Measurements from ENCODE around the gene TRIM71. TPM values are rescaled to one million over a fixed set of nuclear protein-coding genes. Genes with fewer than 3 reads are reported as not detected.
"Not testable (repeated sequence)": the region's sequence is repeated elsewhere in the genome, so short reads cannot be mapped to it uniquely, and the experiment has no call there.

The TRIM71 gene
- total RNA-seq, 4 donors from 2014 or later, result 0.13 to 0.84 (median 0.36) TPM; not detected in 1

- DNase-seq (ENCODE audit: low spot score) (no peak), ATAC-seq (ENCODE audit: low FRiP score) (no peak)
- TF ChIP-seq CTCF (IDR thresholded peaks at IDR 0.05), result no peak
Measured at GRCh38 chr3:32897001-32897601, 79.3 kb downstream of the TRIM71 start.

- DNase-seq (ENCODE audit: low spot score) (no peak), ATAC-seq (ENCODE audit: low FRiP score) (no peak)
- no peak for TF ChIP-seq CTCF (IDR thresholded peaks at IDR 0.05)
Measured at GRCh38 chr3:32897981-32898623, 80.3 kb downstream of the TRIM71 start.

GRCh38 chr3:32899265-32899664 is 81.5 kb downstream of the TRIM71 start:
- DNase-seq (ENCODE audit: low spot score) (no peak), ATAC-seq (ENCODE audit: low FRiP score) (no peak)
- TF ChIP-seq CTCF (IDR thresholded peaks at IDR 0.05), result no peak

- TF ChIP-seq CTCF (IDR thresholded peaks at IDR 0.05), result no peak
- ATAC-seq (ENCODE audit: low FRiP score), result no peak
- no peak for DNase-seq (ENCODE audit: low spot score)
Measured at GRCh38 chr3:32901005-32901932, 83.5 kb downstream of the TRIM71 start.

- not testable (repeated sequence) for ATAC-seq (ENCODE audit: low FRiP score); DNase-seq (ENCODE audit: low spot score)
Measured at GRCh38 chr3:32902887-32903371, 85.1 kb downstream of the TRIM71 start.

- no peak for TF ChIP-seq CTCF (IDR thresholded peaks at IDR 0.05)
- no peak for DNase-seq (ENCODE audit: low spot score)
- ATAC-seq (ENCODE audit: low FRiP score), result no peak
Measured at GRCh38 chr3:32903953-32904352, 86.2 kb downstream of the TRIM71 start.

GRCh38 chr3:32909999-32910398 is 92.2 kb downstream of the TRIM71 start:
- no peak for TF ChIP-seq CTCF (IDR thresholded peaks at IDR 0.05)
- DNase-seq (ENCODE audit: low spot score), result no peak

More at GRCh38 chr3:32909999-32910398, 92.2 kb downstream of the TRIM71 start:
- ATAC-seq (ENCODE audit: low FRiP score), result no peak
